GM21529 (cell line): Measurements from ENCODE around the gene HIRA.
"Not testable (repeated sequence)": the region's sequence is repeated elsewhere in the genome, so short reads cannot be mapped to it uniquely, and the experiment has no call there.

Experiments used
- ATAC-seq: cut with Tn5 transposase; IDR thresholded peaks from one replicate; pipeline ENCODE4 v1.9.1; 2021; ENCODE audit not compliant: unreplicated experiment

Gene HIRA

GRCh38 chr22:19387575-19387974, 44.0 kb downstream of the HIRA start:
- no peak for ATAC-seq

GRCh38 chr22:19387038-19387437, 44.5 kb downstream of the HIRA start:
- no peak for ATAC-seq

GRCh38 chr22:19386248-19386647, 45.3 kb downstream of the HIRA start:
- ATAC-seq: no peak

- no peak for ATAC-seq
These were observed 46.2 kb downstream of the HIRA start for GRCh38 chr22:19385221-19385906.

- ATAC-seq: no peak
These were observed 48.2 kb downstream of the HIRA start for GRCh38 chr22:19383292-19383691.

- no peak for ATAC-seq
These were observed 49.3 kb downstream of the HIRA start for GRCh38 chr22:19382240-19382639.

- no peak for ATAC-seq
These were observed 53.2 kb downstream of the HIRA start for GRCh38 chr22:19378344-19378674.

GRCh38 chr22:19377565-19378343, 53.8 kb downstream of the HIRA start:
- ATAC-seq: no peak

- no peak for ATAC-seq
These were observed 54.6 kb downstream of the HIRA start for GRCh38 chr22:19376971-19377370.

GRCh38 chr22:19376247-19376646, 55.3 kb downstream of the HIRA start:
- ATAC-seq: no peak

GRCh38 chr22:19375435-19375834, 56.1 kb downstream of the HIRA start:
- ATAC-seq: no peak

GRCh38 chr22:19374410-19374809, 57.1 kb downstream of the HIRA start:
- no peak for ATAC-seq

- ATAC-seq: no peak
These were observed 58.1 kb downstream of the HIRA start for GRCh38 chr22:19373450-19373849.

GRCh38 chr22:19371893-19372292, 59.6 kb downstream of the HIRA start:
- ATAC-seq: no peak

GRCh38 chr22:19368876-19369275, 62.7 kb downstream of the HIRA start:
- no peak for ATAC-seq

GRCh38 chr22:19367763-19368367, 63.7 kb downstream of the HIRA start:
- ATAC-seq: no peak

- ATAC-seq: not testable (repeated sequence)
These were observed 68.0 kb downstream of the HIRA start for GRCh38 chr22:19363541-19363940.

- peak; percentile 88 for ATAC-seq
These were observed 69.9 kb downstream of the HIRA start for GRCh38 chr22:19361501-19362103.

- ATAC-seq: no peak
These were observed 70.7 kb downstream of the HIRA start for GRCh38 chr22:19360862-19361261.

- no peak for ATAC-seq
These were observed 71.2 kb downstream of the HIRA start for GRCh38 chr22:19360300-19360792.

GRCh38 chr22:19359554-19360299, 71.8 kb downstream of the HIRA start:
- ATAC-seq: no peak
